Uterus (tissue), 2 donors: ENCODE measurements around the gene ANXA4.

Experiments
- POLR2A ChIP-seq, 2 donors: fragments of 450-650 bp; IDR thresholded peaks; one replicate each; pipeline ENCODE4 v1.6.1; 2016; ENCODE audit warnings: antibody characterized with exemption in 2 of 2, mild to moderate bottlenecking in 1 of 2, moderate library complexity in 1 of 2
- TF ChIP-seq, protein P1 (sequence below), 4 experiments: fragments of 200-600 bp in 2 of 4; fragments of 450-650 bp in 2 of 4; sonication (generic) in 2 of 4; IDR thresholded peaks; one replicate each; pipeline ENCODE4 v1.5.1; 2016 to 2019; ENCODE audit warnings: antibody characterized with exemption in 4 of 4, mild to moderate bottlenecking in 2 of 4, moderate library complexity in 1 of 4

DNA sequence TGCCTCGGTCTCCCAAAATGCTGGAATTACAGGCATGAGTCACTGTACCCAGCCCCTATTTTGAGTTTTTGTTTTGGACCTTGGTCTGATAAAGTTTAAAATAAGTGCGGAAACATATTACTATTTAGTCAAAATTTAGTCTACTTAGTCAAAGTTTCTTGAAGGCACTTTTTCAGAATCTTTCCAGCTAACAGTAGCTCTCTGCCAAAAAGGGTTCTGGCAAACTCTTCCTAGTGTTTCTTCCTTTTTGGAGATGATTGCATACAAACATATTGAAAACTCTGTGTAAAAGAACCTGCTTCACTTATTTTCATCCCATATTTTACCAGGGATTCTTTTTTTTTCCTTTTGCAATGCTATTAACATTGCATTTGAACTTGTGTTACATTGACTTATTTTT, 116.3 kb downstream of the ANXA4 start:
- TF ChIP-seq POLR2A (IDR thresholded peaks at IDR 0.05): no peak
- TF ChIP-seq, protein P1, sequence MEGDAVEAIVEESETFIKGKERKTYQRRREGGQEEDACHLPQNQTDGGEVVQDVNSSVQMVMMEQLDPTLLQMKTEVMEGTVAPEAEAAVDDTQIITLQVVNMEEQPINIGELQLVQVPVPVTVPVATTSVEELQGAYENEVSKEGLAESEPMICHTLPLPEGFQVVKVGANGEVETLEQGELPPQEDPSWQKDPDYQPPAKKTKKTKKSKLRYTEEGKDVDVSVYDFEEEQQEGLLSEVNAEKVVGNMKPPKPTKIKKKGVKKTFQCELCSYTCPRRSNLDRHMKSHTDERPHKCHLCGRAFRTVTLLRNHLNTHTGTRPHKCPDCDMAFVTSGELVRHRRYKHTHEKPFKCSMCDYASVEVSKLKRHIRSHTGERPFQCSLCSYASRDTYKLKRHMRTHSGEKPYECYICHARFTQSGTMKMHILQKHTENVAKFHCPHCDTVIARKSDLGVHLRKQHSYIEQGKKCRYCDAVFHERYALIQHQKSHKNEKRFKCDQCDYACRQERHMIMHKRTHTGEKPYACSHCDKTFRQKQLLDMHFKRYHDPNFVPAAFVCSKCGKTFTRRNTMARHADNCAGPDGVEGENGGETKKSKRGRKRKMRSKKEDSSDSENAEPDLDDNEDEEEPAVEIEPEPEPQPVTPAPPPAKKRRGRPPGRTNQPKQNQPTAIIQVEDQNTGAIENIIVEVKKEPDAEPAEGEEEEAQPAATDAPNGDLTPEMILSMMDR (IDR thresholded peaks at IDR 0.05): no peak
